ENCODE data around the gene RGS3. TPM values are rescaled to one million over a fixed set of nuclear protein-coding genes. Genes with fewer than 3 reads are reported as not detected.

RGS3 gene
- total RNA-seq, 2 experiments from 2014 or later: 22.8 to 32.9 TPM

- TF ChIP-seq CTCF (conservative IDR thresholded peaks at IDR 0.05; ENCODE audit: low read length): no peak
- TF ChIP-seq EZH2phosphoT487 (IDR thresholded peaks at IDR 0.05; ENCODE audit: borderline replicate concordance, low read depth, low read length): no peak
- Histone ChIP-seq H4K20me1 (ENCODE audit: insufficient read depth, low read length) (no peaks in the 10 kb centered on the region), H3K27ac (ENCODE audit: low read depth, low read length, poor library complexity, severe bottlenecking) (no peak overlapping the region), H3K4me2 (ENCODE audit: low read length) (no peak overlapping the region), H3K9me3 (ENCODE audit: low read length) (no peaks in the 10 kb centered on the region), H3K4me3 (ENCODE audit: low read depth, low read length, poor library complexity, severe bottlenecking) (no peak overlapping the region), H3K36me3 (ENCODE audit: insufficient read depth, low read length) (no peaks in the 10 kb centered on the region), H3K9me2 (ENCODE audit: insufficient read depth, low read length) (no peaks in the 10 kb centered on the region), H3K79me2 (ENCODE audit: insufficient read depth, low read depth, low read length) (no peaks in the 10 kb centered on the region), H3K4me1 (ENCODE audit: insufficient read depth, low read length, poor library complexity, severe bottlenecking) (no peaks in the 10 kb centered on the region), H2AFZ (ENCODE audit: low read length) (no peak overlapping the region)
- intact Hi-C loops (cut with micrococcal nuclease; ENCODE audit: unreplicated experiment): no loop called here
- POLR2A ChIA-PET: interaction anchor here (0.6 kb wide), 1 partner anchor 63 kb away, joined by 3 read pairs; no protein-coding TSS in a partner anchor
- no TSS peak for BruUV-seq (replicated peaks)
- CTCF ChIA-PET (ENCODE audit: unreplicated experiment): no interaction called here
- DNase-seq (ENCODE audit: low spot score): no peak
Observed at GRCh38 chr9:113476511-113476916, 13.0 kb downstream of the RGS3 start.

- ChIA-PET CTCF (ENCODE audit: unreplicated experiment) (no interaction called here), POLR2A (interaction anchor here (0.7 to 1.7 kb wide), 2 partner anchors 43 to 106 kb away, joined by 3 to 5 read pairs; no protein-coding TSS in a partner anchor)
- Histone ChIP-seq H3K9me2 (ENCODE audit: insufficient read depth, low read length) (no peaks in the 10 kb centered on the region), H3K9me3 (ENCODE audit: low read length) (no peaks in the 10 kb centered on the region), H3K4me3 (ENCODE audit: low read depth, low read length, poor library complexity, severe bottlenecking) (no peak overlapping the region), H4K20me1 (ENCODE audit: insufficient read depth, low read length) (no peaks in the 10 kb centered on the region), H3K4me1 (ENCODE audit: insufficient read depth, low read length, poor library complexity, severe bottlenecking) (no peaks in the 10 kb centered on the region), H3K27ac (ENCODE audit: low read depth, low read length, poor library complexity, severe bottlenecking) (no peak overlapping the region), H3K79me2 (ENCODE audit: insufficient read depth, low read depth, low read length) (no peaks in the 10 kb centered on the region), H3K36me3 (ENCODE audit: insufficient read depth, low read length) (no peaks in the 10 kb centered on the region), H2AFZ (ENCODE audit: low read length) (no peak overlapping the region), H3K4me2 (ENCODE audit: low read length) (no peak overlapping the region)
- DNase-seq (ENCODE audit: low spot score): no peak
- BruUV-seq (replicated peaks): no TSS peak
- no peak for TF ChIP-seq EZH2phosphoT487 (IDR thresholded peaks at IDR 0.05; ENCODE audit: borderline replicate concordance, low read depth, low read length)
- TF ChIP-seq CTCF (conservative IDR thresholded peaks at IDR 0.05; ENCODE audit: low read length): no peak
- intact Hi-C loops (cut with micrococcal nuclease; ENCODE audit: unreplicated experiment): no loop called here
Observed at GRCh38 chr9:113477058-113477457, 13.5 kb downstream of the RGS3 start.

- TF ChIP-seq CTCF (conservative IDR thresholded peaks at IDR 0.05; ENCODE audit: low read length) (no peak), EZH2phosphoT487 (IDR thresholded peaks at IDR 0.05; ENCODE audit: borderline replicate concordance, low read depth, low read length) (no peak)
- BruUV-seq (replicated peaks): no TSS peak
- intact Hi-C loops (cut with micrococcal nuclease; ENCODE audit: unreplicated experiment): no loop called here
- Histone ChIP-seq H4K20me1 (ENCODE audit: insufficient read depth, low read length) (no peaks in the 10 kb centered on the region), H3K79me2 (ENCODE audit: insufficient read depth, low read depth, low read length) (no peaks in the 10 kb centered on the region), H2AFZ (ENCODE audit: low read length) (no peak overlapping the region), H3K4me3 (ENCODE audit: low read depth, low read length, poor library complexity, severe bottlenecking) (no peak overlapping the region), H3K36me3 (ENCODE audit: insufficient read depth, low read length) (no peaks in the 10 kb centered on the region), H3K9me2 (ENCODE audit: insufficient read depth, low read length) (no peaks in the 10 kb centered on the region), H3K4me1 (ENCODE audit: insufficient read depth, low read length, poor library complexity, severe bottlenecking) (no peaks in the 10 kb centered on the region), H3K27ac (ENCODE audit: low read depth, low read length, poor library complexity, severe bottlenecking) (no peak overlapping the region), H3K9me3 (ENCODE audit: low read length) (no peaks in the 10 kb centered on the region), H3K4me2 (ENCODE audit: low read length) (no peak overlapping the region)
- ChIA-PET POLR2A (interaction anchor here (0.7 to 1.7 kb wide), 2 partner anchors 42 to 105 kb away, joined by 3 to 5 read pairs; no protein-coding TSS in a partner anchor), CTCF (ENCODE audit: unreplicated experiment) (no interaction called here)
- no peak for DNase-seq (ENCODE audit: low spot score)
Observed at GRCh38 chr9:113477661-113478060, 14.1 kb downstream of the RGS3 start.
